ENCODE measurements around the gene TRDN.

DNA sequence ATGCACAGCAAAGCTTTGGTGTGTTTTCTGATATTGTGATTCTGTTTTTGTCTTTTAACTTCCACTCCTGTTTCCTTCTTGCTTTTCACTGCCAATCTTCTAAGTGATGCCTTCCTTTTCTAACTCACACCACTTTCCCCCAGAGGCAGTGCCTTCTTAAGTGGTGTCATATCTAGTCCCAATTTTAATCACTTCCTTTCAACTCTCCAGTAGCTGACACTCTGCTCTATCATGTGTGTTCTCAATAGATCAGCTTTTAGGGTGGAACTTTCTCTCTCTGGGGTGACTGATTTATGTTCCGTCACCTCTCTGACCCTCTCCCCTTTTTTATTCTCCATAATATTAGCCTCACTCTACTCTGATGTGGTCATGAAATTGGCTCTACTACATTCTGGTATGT is 460.0 kb downstream of the TRDN start:
- TF ChIP-seq POLR2A (IDR thresholded peaks at IDR 0.05; ENCODE audit: low read length) (no peak), GATA1 (IDR thresholded peaks at IDR 0.05; ENCODE audit: low read depth, low read length) (no peak)

Data from erythroblast (primary cell).